Measurements from ENCODE around the gene COL13A1. TPM values are rescaled to one million over a fixed set of nuclear protein-coding genes. Genes with fewer than 3 reads are reported as not detected.

The COL13A1 gene
- total RNA-seq, 3 donors from 2014 or later (not counting 1 experiment from before 2014, with no cell fraction given) = 5.2 to 22.0 (median 10.3) TPM

DNA sequence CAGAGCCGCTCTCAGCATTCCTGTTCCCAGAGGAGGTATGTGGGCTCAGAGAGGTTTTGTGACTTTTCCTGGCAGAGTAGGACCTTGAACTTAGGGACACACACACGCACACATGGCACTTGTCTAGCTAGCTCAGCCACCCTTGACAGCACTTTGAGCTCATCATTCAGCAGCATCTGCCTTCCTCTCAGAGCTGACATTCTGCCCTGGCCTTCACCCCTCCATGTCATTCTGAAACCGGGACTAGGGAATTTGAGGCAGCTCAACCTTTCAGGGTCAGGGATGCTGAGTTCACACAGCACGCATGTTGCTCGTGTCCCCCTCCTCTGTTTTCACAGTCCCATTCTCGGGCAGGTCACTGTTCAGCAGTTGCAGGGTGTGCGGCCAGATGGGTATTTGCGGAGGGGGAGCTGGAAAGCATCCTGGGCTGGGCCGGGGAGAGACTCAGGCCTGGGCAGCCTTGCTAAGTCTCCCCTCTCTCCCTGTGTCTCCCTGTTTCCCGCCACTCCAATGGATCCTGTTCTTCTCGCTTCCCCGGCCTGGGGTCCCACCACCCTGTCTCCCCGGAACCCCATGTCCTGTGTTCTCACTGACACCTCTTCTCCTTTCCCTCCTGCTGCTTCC is 78.0 kb downstream of the COL13A1 start:
- Histone ChIP-seq H3K27me3 (ENCODE audit: control insufficient read depth, insufficient read depth, low read length) (no peaks in the 10 kb centered on the region), H3K9me3 (ENCODE audit: control insufficient read depth, insufficient read depth, low read length) (no peaks in the 10 kb centered on the region), H3K36me3 (ENCODE audit: control insufficient read depth, insufficient read depth, low read length) (no peaks in the 10 kb centered on the region), H3K4me3 (ENCODE audit: low read length) (no peak overlapping the region), H3K27ac (ENCODE audit: low read length) (no peak overlapping the region), H3K4me1 (ENCODE audit: control insufficient read depth, insufficient read depth, low read length) (no peaks in the 10 kb centered on the region)
- Mint-ChIP-seq H3K4me3 (no peak overlapping the region), H3K36me3 (no peaks in the 10 kb centered on the region), H3K9me3 (no peaks in the 10 kb centered on the region), H3K27ac (peak overlapping the region in 1 of 2 donors; percentile 38), H3K4me1 (peaks cover 0 to 19% of the 10 kb centered on the region in 2 donors), H3K27me3 (ENCODE audit: low read depth in 2 of 2) (peaks cover 9 to 19% of the 10 kb centered on the region in 2 donors)
- TF ChIP-seq, protein P1, sequence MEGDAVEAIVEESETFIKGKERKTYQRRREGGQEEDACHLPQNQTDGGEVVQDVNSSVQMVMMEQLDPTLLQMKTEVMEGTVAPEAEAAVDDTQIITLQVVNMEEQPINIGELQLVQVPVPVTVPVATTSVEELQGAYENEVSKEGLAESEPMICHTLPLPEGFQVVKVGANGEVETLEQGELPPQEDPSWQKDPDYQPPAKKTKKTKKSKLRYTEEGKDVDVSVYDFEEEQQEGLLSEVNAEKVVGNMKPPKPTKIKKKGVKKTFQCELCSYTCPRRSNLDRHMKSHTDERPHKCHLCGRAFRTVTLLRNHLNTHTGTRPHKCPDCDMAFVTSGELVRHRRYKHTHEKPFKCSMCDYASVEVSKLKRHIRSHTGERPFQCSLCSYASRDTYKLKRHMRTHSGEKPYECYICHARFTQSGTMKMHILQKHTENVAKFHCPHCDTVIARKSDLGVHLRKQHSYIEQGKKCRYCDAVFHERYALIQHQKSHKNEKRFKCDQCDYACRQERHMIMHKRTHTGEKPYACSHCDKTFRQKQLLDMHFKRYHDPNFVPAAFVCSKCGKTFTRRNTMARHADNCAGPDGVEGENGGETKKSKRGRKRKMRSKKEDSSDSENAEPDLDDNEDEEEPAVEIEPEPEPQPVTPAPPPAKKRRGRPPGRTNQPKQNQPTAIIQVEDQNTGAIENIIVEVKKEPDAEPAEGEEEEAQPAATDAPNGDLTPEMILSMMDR (IDR thresholded peaks at IDR 0.05) = no peak
- intact Hi-C loops (cut with micrococcal nuclease) = no loop called here
- DNase-seq (no peak), ATAC-seq (no peak)
- WGBS (ENCODE audit: insufficient coverage) = 90% methylated on average over 13 of the region's 13 CpGs

DNA sequence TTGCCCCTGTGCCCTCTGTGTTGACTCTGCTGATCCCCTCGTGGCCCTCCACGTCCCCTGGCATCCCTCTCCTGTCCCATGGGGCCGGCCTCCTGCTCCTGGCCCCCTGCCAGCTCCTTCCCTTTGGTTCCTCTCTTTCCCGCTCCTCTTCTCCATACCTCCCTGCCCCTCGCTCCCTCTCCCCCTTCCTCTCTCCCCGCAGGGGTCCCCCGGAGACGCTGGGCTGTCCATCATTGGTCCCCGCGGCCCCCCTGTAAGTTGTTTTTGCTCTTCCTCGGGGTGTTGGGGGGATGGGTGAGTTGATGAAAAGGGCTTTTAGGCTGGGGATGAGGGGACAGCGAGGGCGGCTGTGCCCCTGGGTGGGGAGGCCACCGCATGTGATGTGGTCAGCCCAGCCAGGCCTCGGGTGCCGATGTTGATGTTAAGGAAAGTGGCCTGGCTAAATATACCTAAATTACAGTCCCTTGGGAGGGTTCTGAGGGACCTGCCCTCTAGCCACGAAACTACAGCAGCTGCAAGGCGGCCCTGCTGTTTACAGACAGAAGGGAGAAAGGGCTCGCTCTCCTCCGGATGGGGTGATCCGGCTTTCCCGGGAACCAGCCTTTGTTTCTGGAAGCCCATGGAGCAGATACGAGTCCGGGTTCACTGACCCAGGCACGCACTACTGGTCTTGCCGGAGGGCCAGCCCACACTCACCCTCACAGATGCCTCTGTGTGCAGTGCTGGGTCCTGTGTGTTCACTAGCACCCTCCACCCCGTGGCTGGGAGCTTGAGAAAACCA is 78.8 kb downstream of the COL13A1 start:
- Histone ChIP-seq H3K4me1 (ENCODE audit: control insufficient read depth, insufficient read depth, low read length) (no peaks in the 10 kb centered on the region), H3K4me3 (ENCODE audit: low read length) (no peak overlapping the region), H3K36me3 (ENCODE audit: control insufficient read depth, insufficient read depth, low read length) (no peaks in the 10 kb centered on the region), H3K27me3 (ENCODE audit: control insufficient read depth, insufficient read depth, low read length) (no peaks in the 10 kb centered on the region), H3K27ac (ENCODE audit: low read length) (no peak overlapping the region), H3K9me3 (ENCODE audit: control insufficient read depth, insufficient read depth, low read length) (no peaks in the 10 kb centered on the region)
- Mint-ChIP-seq H3K27me3 (ENCODE audit: low read depth in 2 of 2) (peaks cover 9 to 19% of the 10 kb centered on the region in 2 donors), H3K9me3 (no peaks in the 10 kb centered on the region), H3K4me3 (no peak overlapping the region), H3K36me3 (no peaks in the 10 kb centered on the region), H3K4me1 (peaks cover 0 to 19% of the 10 kb centered on the region in 2 donors), H3K27ac (peak overlapping the region in 1 of 2 donors; percentile 38)
- ATAC-seq = no peak
- DNase-seq = no peak
- intact Hi-C loops (cut with micrococcal nuclease) = no loop called here
- TF ChIP-seq, protein P1 (IDR thresholded peaks at IDR 0.05) = no peak
- WGBS (ENCODE audit: insufficient coverage) = 42% methylated on average over 27 of the region's 27 CpGs

- no peak for DNase-seq
- 81% methylated on average over 12 of the region's 12 CpGs for WGBS (ENCODE audit: insufficient coverage)
- no peak overlapping the region for H3K27ac ChIP-seq (ENCODE audit: low read length)
- no peak overlapping the region for H3K4me3 ChIP-seq (ENCODE audit: low read length)
- intact Hi-C loops (cut with micrococcal nuclease) = no loop called here
- no peaks in the 10 kb centered on the region for H3K27me3 ChIP-seq (ENCODE audit: control insufficient read depth, insufficient read depth, low read length)
- Mint-ChIP-seq H3K36me3 (no peaks in the 10 kb centered on the region), H3K27ac (no peak overlapping the region), H3K9me3 (no peaks in the 10 kb centered on the region), H3K4me3 (no peak overlapping the region), H3K4me1 (peaks cover 0 to 19% of the 10 kb centered on the region in 2 donors), H3K27me3 (ENCODE audit: low read depth in 2 of 2) (peaks cover 9 to 19% of the 10 kb centered on the region in 2 donors)
- H3K9me3 ChIP-seq (ENCODE audit: control insufficient read depth, insufficient read depth, low read length) = no peaks in the 10 kb centered on the region
- TF ChIP-seq, protein P1 (IDR thresholded peaks at IDR 0.05) = no peak
- no peak for ATAC-seq
- no peaks in the 10 kb centered on the region for H3K36me3 ChIP-seq (ENCODE audit: control insufficient read depth, insufficient read depth, low read length)
- no peaks in the 10 kb centered on the region for H3K4me1 ChIP-seq (ENCODE audit: control insufficient read depth, insufficient read depth, low read length)
Measured at GRCh38 chr10:69881202-69881601, 79.5 kb downstream of the COL13A1 start.

Measured in natural killer cell (primary cell).